ENCODE results near the gene N4BP2L2. TPM values are rescaled to one million over a fixed set of nuclear protein-coding genes. Genes with fewer than 3 reads are reported as not detected.

The N4BP2L2 gene
- total RNA-seq, 2 experiments from 2014 or later: 171 TPM

GRCh38 chr13:32443111-32443510 is 95.5 kb downstream of the N4BP2L2 start:
- H3K4me1 Mint-ChIP-seq (ENCODE audit: low read depth): peaks cover 3% of the 10 kb centered on the region
- no peaks in the 10 kb centered on the region for H3K9me3 Mint-ChIP-seq
- peak; percentile 77 for ATAC-seq (ENCODE audit: poor library complexity)
- peak in 11 of 14 experiments; percentile 9 to 76 (median 21) for DNase-seq
- peaks cover 2% of the 10 kb centered on the region for H3K36me3 ChIP-seq (ENCODE audit: insufficient read depth, low read length)
- no peaks in the 10 kb centered on the region for H3K27me3 ChIP-seq (ENCODE audit: control insufficient read depth in 1 of 2, insufficient read depth in 2 of 2, low read length in 2 of 2)
- POLR2A ChIA-PET: interaction anchor here (0.9 to 1.4 kb wide), 2 partner anchors 16 to 128 kb away, joined by 3 to 4 read pairs; partner anchors contain the start of genes BRCA2, N4BP2L1 and ZAR1L
- intact Hi-C loops (cut with DNase I, micrococcal nuclease): loop anchor here (1.0 to 10.0 kb wide), 5 partner anchors 62 to 528 kb away; partner anchors contain the start of genes BRCA2 (in 1 of the 2) and ZAR1L (in 1 of the 2)
- H3K27ac ChIP-seq (ENCODE audit: low read depth in 1 of 2, low read length in 2 of 2): no peak overlapping the region
- CTCF ChIA-PET: interaction anchor here (1.1 kb wide), 1 partner anchor 53 kb away, joined by 3 read pairs; no protein-coding TSS in a partner anchor
- H3K9me3 ChIP-seq (ENCODE audit: control insufficient read depth in 1 of 2, insufficient read depth in 1 of 2, low read length in 2 of 2): no peaks in the 10 kb centered on the region
- no peak overlapping the region for H3K4me3 ChIP-seq (ENCODE audit: low read length)
- H3K4me3 Mint-ChIP-seq: no peak overlapping the region
- H3K27ac Mint-ChIP-seq: no peak overlapping the region
- H3K27me3 Mint-ChIP-seq: no peaks in the 10 kb centered on the region
- no peaks in the 10 kb centered on the region for H3K4me1 ChIP-seq (ENCODE audit: insufficient read depth, low read length)
- peak; percentile 53 for TF ChIP-seq CTCF (IDR thresholded peaks at IDR 0.05)
- peaks cover 14% of the 10 kb centered on the region for H3K36me3 Mint-ChIP-seq (ENCODE audit: low read depth)

- H3K27me3 ChIP-seq (ENCODE audit: control insufficient read depth in 1 of 2, insufficient read depth in 2 of 2, low read length in 2 of 2): no peaks in the 10 kb centered on the region
- POLR2A ChIA-PET: interaction anchor here (1.2 kb wide), 1 partner anchor 11 kb away, joined by 4 read pairs; the partner anchor contains the start of gene N4BP2L1
- Mint-ChIP-seq H3K27me3 (no peaks in the 10 kb centered on the region), H3K4me1 (ENCODE audit: low read depth) (peaks cover 3% of the 10 kb centered on the region), H3K27ac (no peak overlapping the region), H3K9me3 (no peaks in the 10 kb centered on the region), H3K4me3 (no peak overlapping the region), H3K36me3 (ENCODE audit: low read depth) (peaks cover 29% of the 10 kb centered on the region)
- CTCF ChIA-PET: no interaction called here
- intact Hi-C loops (cut with DNase I, micrococcal nuclease): loop anchor here in 1 of 2 experiments (10.0 kb wide), 1 partner anchor 414 kb away; no protein-coding TSS in a partner anchor
- no peaks in the 10 kb centered on the region for H3K9me3 ChIP-seq (ENCODE audit: control insufficient read depth in 1 of 2, insufficient read depth in 1 of 2, low read length in 2 of 2)
- H3K4me1 ChIP-seq (ENCODE audit: insufficient read depth, low read length): no peaks in the 10 kb centered on the region
- ATAC-seq (ENCODE audit: poor library complexity) (no peak), DNase-seq (no peak)
- no peak overlapping the region for H3K4me3 ChIP-seq (ENCODE audit: low read length)
- TF ChIP-seq CTCF (IDR thresholded peaks at IDR 0.05): no peak
- H3K36me3 ChIP-seq (ENCODE audit: insufficient read depth, low read length): peaks cover 4% of the 10 kb centered on the region
- no peak overlapping the region for H3K27ac ChIP-seq (ENCODE audit: low read depth in 1 of 2, low read length in 2 of 2)
These were observed 99.7 kb downstream of the N4BP2L2 start for GRCh38 chr13:32438871-32439270.

- no peak for ATAC-seq (ENCODE audit: poor library complexity)
- Mint-ChIP-seq H3K36me3 (ENCODE audit: low read depth) (peaks cover 25% of the 10 kb centered on the region), H3K4me1 (ENCODE audit: low read depth) (peaks cover 10% of the 10 kb centered on the region), H3K27ac (no peak overlapping the region), H3K27me3 (no peaks in the 10 kb centered on the region), H3K9me3 (no peaks in the 10 kb centered on the region), H3K4me3 (no peak overlapping the region)
- Histone ChIP-seq H3K4me3 (ENCODE audit: low read length) (no peak overlapping the region), H3K9me3 (ENCODE audit: control insufficient read depth in 1 of 2, insufficient read depth in 1 of 2, low read length in 2 of 2) (no peaks in the 10 kb centered on the region), H3K4me1 (ENCODE audit: insufficient read depth, low read length) (peaks cover 12% of the 10 kb centered on the region), H3K27me3 (ENCODE audit: control insufficient read depth in 1 of 2, insufficient read depth in 2 of 2, low read length in 2 of 2) (no peaks in the 10 kb centered on the region), H3K27ac (ENCODE audit: low read depth in 1 of 2, low read length in 2 of 2) (no peak overlapping the region), H3K36me3 (ENCODE audit: insufficient read depth, low read length) (peaks cover 2% of the 10 kb centered on the region)
- ChIA-PET CTCF (no interaction called here), POLR2A (no interaction called here)
- intact Hi-C loops (cut with DNase I, micrococcal nuclease): loop anchor here in 1 of 2 experiments (5.0 to 10.0 kb wide), 2 partner anchors 408 to 1104 kb away; no protein-coding TSS in a partner anchor
- no peak for DNase-seq
- no peak for TF ChIP-seq CTCF (IDR thresholded peaks at IDR 0.05)
These were observed 105.7 kb downstream of the N4BP2L2 start for GRCh38 chr13:32432856-32433255.
